Right lobe of liver (tissue), 4 donors: ENCODE measurements around the gene FBXW10B.
"Not testable (repeated sequence)": the region's sequence is repeated elsewhere in the genome, so short reads cannot be mapped to it uniquely, and the experiment has no call there.

ENCODE experiments used
- CTCF ChIP-seq, 4 donors: fragments of 200-600 bp in 3 of 4; fragments of 450-650 bp in 1 of 4; IDR thresholded peaks; one replicate each; pipeline versions ENCODE4 v1.5.1 to v1.8.0; 2016 to 2022; ENCODE audit warnings: antibody characterized with exemption in 4 of 4, mild to moderate bottlenecking in 2 of 4
- POLR2A ChIP-seq: fragments of 450-650 bp; IDR thresholded peaks from one replicate; pipeline ENCODE4 v1.6.1; 2017; ENCODE audit warnings: antibody characterized with exemption, mild to moderate bottlenecking
- donor health status: DM: no; HTN: no; CAD: no.
- donor health status: DM: no; HTN: no; CAD: no.
- donor health status: DM: no; HTN: yes; CAD: no.

GRCh38 chr17:15588017-15588416 lies 31.5 kb downstream of the FBXW10B start:
- not testable (repeated sequence) for TF ChIP-seq POLR2A; CTCF (IDR thresholded peaks at IDR 0.05)
